Smooth muscle cell (in vitro differentiated cells): Measurements from ENCODE around the gene GSTM2. TPM values are rescaled to one million over a fixed set of nuclear protein-coding genes. Genes with fewer than 3 reads are reported as not detected.

Source experiments
- DNase-seq: peaks from one replicate; lab custom pipeline; 2025; ENCODE audit not compliant: unreplicated experiment; lab: John Stamatoyannopoulos, UW
- H2AFZ ChIP-seq: fragments of 200-600 bp; sonication (generic); 2 replicates; pipeline ENCODE4 v1.6.0; 2016; ENCODE audit warnings: antibody characterized with exemption, low read depth, mild to moderate bottlenecking
- H3F3A ChIP-seq: fragments of 200-600 bp; sonication (generic); 2 replicates; pipeline ENCODE4 v1.6.0; 2017; ENCODE audit warnings: antibody characterized with exemption, low read depth
- H3K27ac ChIP-seq: fragments of 200-600 bp; sonication (generic); 2 replicates; pipeline ENCODE4 v1.5.1; 2016; ENCODE audit warnings: low read depth, mild to moderate bottlenecking
- H3K27me3 ChIP-seq: fragments of 200-600 bp; sonication (generic); 2 replicates; pipeline ENCODE4 v1.6.1; 2016; ENCODE audit warnings: low read depth, mild to moderate bottlenecking
- H3K36me3 ChIP-seq: fragments of 200-600 bp; sonication (generic); 2 replicates; pipeline ENCODE4 v1.5.1; 2016; ENCODE audit warnings: low read depth
- H3K4me1 ChIP-seq: fragments of 200-600 bp; sonication (generic); 2 replicates; pipeline ENCODE4 v1.5.1; 2016; ENCODE audit warnings: low read depth
- H3K4me2 ChIP-seq: fragments of 200-600 bp; sonication (generic); 2 replicates; pipeline ENCODE4 v1.6.0; 2016; ENCODE audit warnings: mild to moderate bottlenecking
- H3K4me3 ChIP-seq: fragments of 200-600 bp; sonication (generic); 2 replicates; pipeline ENCODE4 v1.5.1; 2016; ENCODE audit warnings: mild to moderate bottlenecking
- H3K79me2 ChIP-seq: fragments of 200-600 bp; sonication (generic); 2 replicates; pipeline ENCODE4 v1.6.0; 2016; ENCODE audit warnings: low read depth, mild to moderate bottlenecking
- H3K9ac ChIP-seq: fragments of 200-600 bp; sonication (generic); 2 replicates; pipeline ENCODE4 v1.6.0; 2016; ENCODE audit warnings: low read depth
- H3K9me3 ChIP-seq: fragments of 200-600 bp; sonication (generic); replicated peaks from 2 replicates; pipeline ENCODE4 v1.5.1; 2016; ENCODE audit warnings: low read depth
- H4K20me1 ChIP-seq: fragments of 200-600 bp; sonication (generic); 2 replicates; pipeline ENCODE4 v1.6.0; 2016; ENCODE audit warnings: low read depth
- WGBS: methylation state at CpG from one replicate; pipeline ENCODE4 v1.1.7; 2016; ENCODE audit warnings: low lambda C conversion rate; 5-methylcytosine and 5-hydroxymethylcytosine counted together
- polyA plus RNA-seq: library from polyadenylated mRNA; unstranded; fragments of >200 nt; fragmentation: Nextera tagmentation; extraction: Ambion mirVana; gene quantifications from 2 replicates; pipeline ENCODE4 v1.2.1, GENCODE V29; 2016
- total RNA-seq: library from RNA; depleted of rRNA; stranded (reverse); fragments of >200 nt; gene quantifications from 2 replicates; pipeline ENCODE4 v1.2.3, GENCODE V29; 2014
- TF ChIP-seq, protein P1 (sequence below): fragments of 200-600 bp; sonication (generic); IDR thresholded peaks from 2 replicates; pipeline ENCODE4 v1.5.1; 2017; ENCODE audit warnings: borderline replicate concordance, mild to moderate bottlenecking, antibody characterized with exemption; ENCODE audit not compliant: insufficient read depth, poor library complexity, severe bottlenecking

Gene GSTM2
- total and polyA plus RNA-seq, 2 experiments from 2014 or later, result 30.3 to 43.8 TPM

DNA sequence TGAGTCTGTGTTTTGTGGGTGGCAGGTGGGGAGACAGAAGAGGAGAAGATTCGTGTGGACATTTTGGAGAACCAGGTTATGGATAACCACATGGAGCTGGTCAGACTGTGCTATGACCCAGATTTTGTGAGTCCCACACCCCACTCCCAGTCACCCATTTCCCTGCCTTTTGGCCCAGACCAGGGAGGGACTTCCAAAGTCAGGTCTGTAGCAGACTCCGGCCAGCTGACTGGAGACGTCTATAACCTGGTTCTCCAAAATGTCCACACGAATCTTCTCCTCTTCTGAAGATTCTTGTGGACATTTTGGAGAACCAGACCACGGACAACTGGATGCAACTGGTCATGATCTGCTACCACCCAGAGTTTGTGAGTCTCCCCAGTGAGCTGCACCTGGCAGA lies 45.8 kb downstream of the GSTM2 start:
- Histone ChIP-seq H4K20me1 (no peaks in the 10 kb centered on the region), H3K36me3 (no peaks in the 10 kb centered on the region), H3K27me3 (no peaks in the 10 kb centered on the region), H3K9ac (no peak overlapping the region), H3K9me3 (peaks cover 4% of the 10 kb centered on the region), H2AFZ (no peak overlapping the region), H3K4me3 (no peak overlapping the region), H3K79me2 (no peaks in the 10 kb centered on the region), H3K4me2 (no peak overlapping the region), H3F3A (no peaks in the 10 kb centered on the region), H3K27ac (no peak overlapping the region), H3K4me1 (no peaks in the 10 kb centered on the region)
- TF ChIP-seq, protein P1, sequence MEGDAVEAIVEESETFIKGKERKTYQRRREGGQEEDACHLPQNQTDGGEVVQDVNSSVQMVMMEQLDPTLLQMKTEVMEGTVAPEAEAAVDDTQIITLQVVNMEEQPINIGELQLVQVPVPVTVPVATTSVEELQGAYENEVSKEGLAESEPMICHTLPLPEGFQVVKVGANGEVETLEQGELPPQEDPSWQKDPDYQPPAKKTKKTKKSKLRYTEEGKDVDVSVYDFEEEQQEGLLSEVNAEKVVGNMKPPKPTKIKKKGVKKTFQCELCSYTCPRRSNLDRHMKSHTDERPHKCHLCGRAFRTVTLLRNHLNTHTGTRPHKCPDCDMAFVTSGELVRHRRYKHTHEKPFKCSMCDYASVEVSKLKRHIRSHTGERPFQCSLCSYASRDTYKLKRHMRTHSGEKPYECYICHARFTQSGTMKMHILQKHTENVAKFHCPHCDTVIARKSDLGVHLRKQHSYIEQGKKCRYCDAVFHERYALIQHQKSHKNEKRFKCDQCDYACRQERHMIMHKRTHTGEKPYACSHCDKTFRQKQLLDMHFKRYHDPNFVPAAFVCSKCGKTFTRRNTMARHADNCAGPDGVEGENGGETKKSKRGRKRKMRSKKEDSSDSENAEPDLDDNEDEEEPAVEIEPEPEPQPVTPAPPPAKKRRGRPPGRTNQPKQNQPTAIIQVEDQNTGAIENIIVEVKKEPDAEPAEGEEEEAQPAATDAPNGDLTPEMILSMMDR, result no peak
- 92% methylated on average over 5 of the region's 5 CpGs for WGBS
- DNase-seq, result no peak

DNA sequence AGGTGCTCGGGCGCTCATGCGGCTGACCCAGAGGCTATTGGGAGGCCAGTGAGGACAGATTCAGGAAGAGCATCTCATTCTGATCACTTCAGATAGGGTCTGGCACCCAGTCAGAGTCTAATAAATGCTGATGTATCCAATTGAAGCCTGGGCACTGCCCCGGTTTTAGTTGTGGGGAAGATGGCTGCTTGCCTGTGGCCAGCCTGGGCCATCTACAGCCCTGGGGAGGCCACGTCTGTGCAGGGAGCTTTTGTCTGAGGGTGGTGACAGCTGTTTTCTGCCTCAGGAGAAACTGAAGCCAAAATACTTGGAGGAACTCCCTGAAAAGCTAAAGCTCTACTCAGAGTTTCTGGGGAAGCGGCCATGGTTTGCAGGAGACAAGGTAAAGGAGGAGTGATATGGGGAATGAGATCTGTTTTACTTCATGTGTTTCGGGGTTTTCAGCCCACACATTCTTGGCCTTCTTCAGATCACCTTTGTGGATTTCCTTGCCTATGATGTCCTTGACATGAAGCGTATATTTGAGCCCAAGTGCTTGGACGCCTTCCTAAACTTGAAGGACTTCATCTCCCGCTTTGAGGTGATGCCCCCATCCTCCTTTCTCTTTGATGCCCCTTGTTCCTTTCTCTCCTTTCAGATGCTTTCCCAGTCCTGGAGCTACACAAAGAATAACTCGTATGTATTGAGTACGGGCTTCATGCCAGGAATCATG lies 47.0 kb downstream of the GSTM2 start:
- Histone ChIP-seq H3K4me3 (no peak overlapping the region), H3K27me3 (no peaks in the 10 kb centered on the region), H3F3A (no peaks in the 10 kb centered on the region), H3K27ac (no peak overlapping the region), H4K20me1 (no peaks in the 10 kb centered on the region), H3K4me2 (no peak overlapping the region), H3K9me3 (no peaks in the 10 kb centered on the region), H3K36me3 (no peaks in the 10 kb centered on the region), H3K4me1 (no peaks in the 10 kb centered on the region), H3K79me2 (no peaks in the 10 kb centered on the region), H2AFZ (no peak overlapping the region), H3K9ac (no peak overlapping the region)
- TF ChIP-seq, protein P1, result no peak
- no peak for DNase-seq
- WGBS, result 92% methylated on average over 12 of the region's 12 CpGs

DNA sequence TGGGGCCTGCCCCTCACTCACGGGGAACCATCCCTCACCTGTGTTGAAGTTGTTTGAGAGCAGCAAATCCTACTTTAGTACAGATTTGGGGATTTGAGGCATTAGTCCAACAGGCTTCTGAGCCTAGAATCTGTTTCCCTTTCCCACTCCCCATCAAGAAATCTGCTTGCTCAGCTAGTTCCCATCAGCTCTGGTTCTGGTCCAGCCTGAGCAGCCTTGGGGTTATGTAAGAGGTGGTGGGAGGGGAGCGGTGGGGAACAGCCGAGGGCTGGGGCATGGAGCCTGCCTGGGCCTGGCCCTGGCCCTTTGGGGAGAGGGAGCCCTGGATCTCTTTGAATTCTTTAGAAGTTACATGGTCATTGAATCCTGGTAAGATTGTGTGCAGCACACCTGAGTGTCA lies 48.3 kb downstream of the GSTM2 start:
- Histone ChIP-seq H3K36me3 (no peaks in the 10 kb centered on the region), H3K4me1 (no peaks in the 10 kb centered on the region), H3K27ac (no peak overlapping the region), H3K9ac (no peak overlapping the region), H3F3A (no peaks in the 10 kb centered on the region), H3K27me3 (no peaks in the 10 kb centered on the region), H3K9me3 (no peaks in the 10 kb centered on the region), H3K4me3 (no peak overlapping the region), H3K4me2 (no peak overlapping the region), H2AFZ (no peak overlapping the region), H3K79me2 (no peaks in the 10 kb centered on the region), H4K20me1 (no peaks in the 10 kb centered on the region)
- 87% methylated on average over 3 of the region's 3 CpGs for WGBS
- TF ChIP-seq, protein P1, result no peak
- no peak for DNase-seq

- 89% methylated on average over 3 of the region's 3 CpGs for WGBS
- H4K20me1 ChIP-seq, result no peaks in the 10 kb centered on the region
Observed at GRCh38 chr1:109716570-109717090, 48.8 kb downstream of the GSTM2 start.

More at GRCh38 chr1:109716570-109717090, 48.8 kb downstream of the GSTM2 start:
- Histone ChIP-seq H3F3A (no peaks in the 10 kb centered on the region), H3K9me3 (no peaks in the 10 kb centered on the region), H3K36me3 (no peaks in the 10 kb centered on the region), H3K27me3 (no peaks in the 10 kb centered on the region), H3K4me3 (no peak overlapping the region), H3K79me2 (no peaks in the 10 kb centered on the region), H3K9ac (no peak overlapping the region), H3K4me1 (no peaks in the 10 kb centered on the region), H3K27ac (no peak overlapping the region), H3K4me2 (no peak overlapping the region), H2AFZ (no peak overlapping the region)
- no peak for DNase-seq
- TF ChIP-seq, protein P1, result no peak
